SK-N-SH (cell line): ENCODE results near the gene ADCYAP1R1. TPM values are rescaled to one million over a fixed set of nuclear protein-coding genes. Genes with fewer than 3 reads are reported as not detected.

Source experiments
- CTCF ChIA-PET: fragments of 300-600, 350-600 bp; formaldehyde crosslinking; extraction: SDS; loops from one replicate; lab custom pipeline; 2021; lab: Yijun Ruan, JAX
- POLR2A ChIA-PET: fragments of 350-600 bp; sonication (Branson Sonifier 250); formaldehyde crosslinking; extraction: SDS; loops from one replicate; lab custom pipeline; 2020; ENCODE audit warnings: antibody characterized with exemption, inconsistent platforms; lab: Yijun Ruan, JAX
- DNase-seq: peaks from one replicate; pipeline ENCODE4 v3.0.0; 2012
- H2AFZ ChIP-seq: fragments of 200-600 bp; sonication (generic); 2 replicates; pipeline ENCODE4 v1.8.1; 2016; ENCODE audit warnings: antibody characterized with exemption, mild to moderate bottlenecking, low read depth
- H3F3A ChIP-seq: fragments of 200-600 bp; sonication (generic); replicated peaks from 2 replicates; pipeline ENCODE3; 2016; ENCODE audit warnings: antibody characterized with exemption, mild to moderate bottlenecking; ENCODE audit not compliant: insufficient read depth
- H3K27ac ChIP-seq, 2 experiments: fragments of 200-500 bp in 1 of 2; fragments of 200-600 bp in 1 of 2; sonication (Bioruptor generic) in 1 of 2; sonication (generic), shearing (Covaris generic) in 1 of 2; 2 replicates each; pipeline versions ENCODE4 v1.5.1 to v1.6.1; 2014 to 2016; ENCODE audit warnings: low read depth in 2 of 2, inconsistent platforms in 1 of 2, low read length in 1 of 2, mild to moderate bottlenecking in 1 of 2, mixed read lengths in 1 of 2
- H3K27me3 ChIP-seq: fragments of 200-600 bp; sonication (generic), shearing (Covaris generic); 2 replicates; pipeline ENCODE4 v1.6.1; 2016; ENCODE audit warnings: mixed run types; ENCODE audit not compliant: insufficient read depth
- H3K36me3 ChIP-seq, 2 experiments: fragments of 200-500 bp in 1 of 2; fragments of 200-600 bp in 1 of 2; sonication (Bioruptor generic) in 1 of 2; sonication (generic) in 1 of 2; replicated peaks in 1 of 2; 2 replicates each; pipeline versions ENCODE3 to v1.5.1; 2014 to 2016; ENCODE audit warnings: low read length in 1 of 2, mild to moderate bottlenecking in 1 of 2; ENCODE audit not compliant: insufficient read depth in 2 of 2, control insufficient read depth in 1 of 2
- H3K4me1 ChIP-seq, 2 experiments: fragments of 200-500 bp in 1 of 2; fragments of 200-600 bp in 1 of 2; sonication (Bioruptor generic) in 1 of 2; sonication (generic), shearing (Covaris generic) in 1 of 2; 2 replicates each; pipeline versions ENCODE4 v1.5.1 to v1.6.1; 2014 to 2016; ENCODE audit warnings: low read depth in 1 of 2, low read length in 1 of 2, mixed run types in 1 of 2; ENCODE audit not compliant: insufficient read depth in 2 of 2, control insufficient read depth in 1 of 2
- H3K4me2 ChIP-seq: fragments of 200-600 bp; sonication (generic), shearing (Covaris generic); 2 replicates; pipeline ENCODE4 v1.6.1; 2017; ENCODE audit warnings: mixed run types
- H3K4me3 ChIP-seq, 2 experiments: fragments of 200-500 bp in 1 of 2; fragments of 200-600 bp in 1 of 2; sonication (Bioruptor generic) in 1 of 2; sonication (generic), shearing (Covaris generic) in 1 of 2; 2 replicates each; pipeline versions ENCODE4 v1.5.1 to v1.8.1; 2014 to 2016; ENCODE audit warnings: low read depth in 2 of 2, inconsistent platforms in 1 of 2, low read length in 1 of 2, mild to moderate bottlenecking in 1 of 2, mixed read lengths in 1 of 2, moderate library complexity in 1 of 2
- H3K79me2 ChIP-seq: fragments of 200-600 bp; sonication (generic); 2 replicates; pipeline ENCODE4 v1.8.1; 2017; ENCODE audit warnings: mild to moderate bottlenecking; ENCODE audit not compliant: insufficient read depth
- H3K9ac ChIP-seq: fragments of 200-600 bp; sonication (generic); 2 replicates; pipeline ENCODE4 v1.6.1; 2017; ENCODE audit warnings: mixed run types
- H3K9me2 ChIP-seq: fragments of 200-600 bp; sonication (generic); 2 replicates; pipeline ENCODE4 v1.6.1; 2017; ENCODE audit warnings: mixed run types
- H3K9me3 ChIP-seq: fragments of 200-600 bp; sonication (generic); 2 replicates; pipeline ENCODE4 v1.6.1; 2017; ENCODE audit warnings: mixed run types, mild to moderate bottlenecking, moderate library complexity
- H4K20me1 ChIP-seq: fragments of 200-600 bp; sonication (generic); 2 replicates; pipeline ENCODE4 v1.6.1; 2017; ENCODE audit warnings: mild to moderate bottlenecking, mixed run types; ENCODE audit not compliant: insufficient read depth
- EZH2phosphoT487 ChIP-seq: fragments of 200-600 bp; sonication (generic); IDR thresholded peaks from 2 replicates; pipeline ENCODE4 v1.6.1; 2017; ENCODE audit warnings: low read depth, mixed run types, mild to moderate bottlenecking, antibody characterized with exemption, moderate library complexity, borderline replicate concordance
- FOXJ3 ChIP-seq: sonication (generic); formaldehyde crosslinking; IDR thresholded peaks from 2 replicates; pipeline ENCODE4 v1.5.1; 2020; ENCODE audit warnings: mild to moderate bottlenecking, missing genetic modification reagents
- FOXM1 ChIP-seq: IDR thresholded peaks from 2 replicates; pipeline ENCODE4 v1.4.0; 2012; ENCODE audit warnings: low read depth, mild to moderate bottlenecking
- GATA2 ChIP-seq: sonication (generic); formaldehyde crosslinking; IDR thresholded peaks from 2 replicates; pipeline ENCODE4 v1.5.0; 2020; ENCODE audit warnings: mild to moderate bottlenecking, missing genetic modification reagents
- JUND ChIP-seq: IDR thresholded peaks from 2 replicates; pipeline ENCODE4 v1.4.0; 2012
- MEF2A ChIP-seq: IDR thresholded peaks from 2 replicates; pipeline ENCODE4 v1.4.0; 2012; ENCODE audit warnings: low read depth, borderline replicate concordance
- NFIC ChIP-seq: IDR thresholded peaks from 2 replicates; pipeline ENCODE4 v1.4.0; 2012; ENCODE audit warnings: borderline replicate concordance
- NRF1 ChIP-seq: IDR thresholded peaks from 2 replicates; pipeline ENCODE4 v1.6.1; 2012; ENCODE audit warnings: low read depth, mild to moderate bottlenecking, low read length
- POLR2AphosphoS5 ChIP-seq: IDR thresholded peaks from 2 replicates; pipeline ENCODE4 v1.6.1; 2012; ENCODE audit warnings: low read depth, low read length
- RAD21 ChIP-seq: IDR thresholded peaks from 2 replicates; pipeline ENCODE4 v1.6.1; 2012; ENCODE audit warnings: mild to moderate bottlenecking, low read length
- RFX5 ChIP-seq: IDR thresholded peaks from 2 replicates; pipeline ENCODE4 v1.6.1; 2012; ENCODE audit warnings: mild to moderate bottlenecking, improper control_type of control experiment, low read length
- SMC3 ChIP-seq: IDR thresholded peaks from 2 replicates; pipeline ENCODE4 v1.6.1; 2012; ENCODE audit warnings: low read depth, low read length, improper control_type of control experiment
- TAF1 ChIP-seq: IDR thresholded peaks from 2 replicates; pipeline ENCODE4 v1.6.1; 2012; ENCODE audit warnings: low read depth, mild to moderate bottlenecking, low read length, moderate library complexity, borderline replicate concordance
- TCF12 ChIP-seq: IDR thresholded peaks from 2 replicates; pipeline ENCODE4 v1.4.0; 2012
- TEAD4 ChIP-seq: IDR thresholded peaks from 2 replicates; pipeline ENCODE4 v1.4.0; 2012; ENCODE audit warnings: mild to moderate bottlenecking, borderline replicate concordance; ENCODE audit not compliant: insufficient read depth
- YY1 ChIP-seq: IDR thresholded peaks from 2 replicates; pipeline ENCODE4 v1.4.0; 2012; ENCODE audit warnings: low read depth, mild to moderate bottlenecking
- WGBS: methylation state at CpG from one replicate; pipeline ENCODE4 v1.1.6; 2017; ENCODE audit warnings: low lambda C conversion rate; 5-methylcytosine and 5-hydroxymethylcytosine counted together
- polyA plus RNA-seq, 3 experiments: library from polyadenylated mRNA; depleted of rRNA; stranded (reverse); fragments of >200 nt; gene quantifications; 2 replicates each; pipeline ENCODE4 v1.2.3, GENCODE V29; 2012
- TF ChIP-seq, protein P1 (sequence below): IDR thresholded peaks from 2 replicates; pipeline ENCODE4 v1.6.1; 2012; ENCODE audit warnings: mild to moderate bottlenecking, low read depth, low read length, moderate library complexity
- TF ChIP-seq, protein P2 (sequence below): IDR thresholded peaks from 2 replicates; pipeline ENCODE4; 2012
- TF ChIP-seq, protein P3 (sequence below): fragments of 200-600 bp; sonication (generic); IDR thresholded peaks from 2 replicates; pipeline ENCODE4 v1.6.1; 2017; ENCODE audit warnings: antibody characterized with exemption, mild to moderate bottlenecking, moderate library complexity
- TF ChIP-seq, protein P4 (sequence below): fragments of 150-350 bp; IDR thresholded peaks from 2 replicates; pipeline ENCODE4 v1.6.1; 2016; ENCODE audit warnings: mild to moderate bottlenecking, low read depth, low read length
- TF ChIP-seq, protein P5 (sequence below): IDR thresholded peaks from 2 replicates; pipeline ENCODE4 v1.4.0; 2012; ENCODE audit warnings: low read depth, borderline replicate concordance
- TF ChIP-seq, protein P6 (sequence below): IDR thresholded peaks from 2 replicates; pipeline ENCODE4 v1.4.0; 2012; ENCODE audit warnings: low read depth, borderline replicate concordance
- TF ChIP-seq, protein P7 (sequence below): fragments of 150-350 bp; IDR thresholded peaks from 2 replicates; pipeline ENCODE4 v1.6.1; 2017; ENCODE audit warnings: antibody characterized with exemption, low read length, low read depth, borderline replicate concordance

The ADCYAP1R1 gene
- polyA plus RNA-seq, 1 of the 3 experiments (the other 2 are of a cell fraction) = 0.08 TPM

DNA sequence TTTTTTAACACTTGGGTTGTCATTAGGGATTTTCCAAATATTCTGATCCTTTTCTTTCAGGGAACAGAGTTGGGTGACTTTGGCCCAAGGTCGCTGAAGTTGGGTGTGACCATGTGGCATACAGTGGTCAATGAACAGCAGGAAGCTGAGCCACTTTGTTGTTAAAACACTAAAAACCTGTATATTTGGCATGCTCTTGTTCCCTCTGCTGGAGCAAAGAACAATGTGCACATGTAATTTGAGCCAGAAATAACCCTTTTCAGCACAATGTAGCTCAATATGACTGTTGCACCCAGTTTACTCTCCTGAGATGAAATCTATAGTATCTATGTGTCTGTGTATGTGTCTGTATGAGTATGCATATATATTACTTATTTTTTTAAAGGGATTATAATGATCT lies 74.9 kb downstream of the ADCYAP1R1 start:
- H3K27ac ChIP-seq = no peak overlapping the region
- no peaks in the 10 kb centered on the region for H3K9me2 ChIP-seq
- WGBS = 73% methylated on average over 1 of the region's 1 CpG
- H3K9ac ChIP-seq = no peak overlapping the region
- CTCF ChIA-PET = interaction anchor here (0.6 to 14.1 kb wide), 5 partner anchors 23 to 188 kb away, joined by 3 to 1191 read pairs (median 17); no protein-coding TSS in a partner anchor
- no peak for DNase-seq
- peaks cover 11% of the 10 kb centered on the region; the same call in 1 of the 2 replicates for H3K27me3 ChIP-seq
- no peaks in the 10 kb centered on the region for H3K9me3 ChIP-seq
- H2AFZ ChIP-seq = no peak overlapping the region
- H3F3A ChIP-seq = no peaks in the 10 kb centered on the region
- no peak overlapping the region for H3K4me2 ChIP-seq
- no peaks in the 10 kb centered on the region for H3K79me2 ChIP-seq
- no peaks in the 10 kb centered on the region for H4K20me1 ChIP-seq
- peaks cover 0 to 9% of the 10 kb centered on the region in 2 experiments; a peak in 2 of 4 replicates for H3K4me1 ChIP-seq
- H3K36me3 ChIP-seq = no peaks in the 10 kb centered on the region
- H3K4me3 ChIP-seq = no peak overlapping the region
- POLR2A ChIA-PET = no interaction called here
- peak; percentile 57; the same call in 1 of the 2 replicates for TF ChIP-seq SMC3
- TF ChIP-seq GATA2 (CRISPR knock-in tag) = no peak
- no peak for TF ChIP-seq POLR2AphosphoS5
- TF ChIP-seq, protein P1, sequence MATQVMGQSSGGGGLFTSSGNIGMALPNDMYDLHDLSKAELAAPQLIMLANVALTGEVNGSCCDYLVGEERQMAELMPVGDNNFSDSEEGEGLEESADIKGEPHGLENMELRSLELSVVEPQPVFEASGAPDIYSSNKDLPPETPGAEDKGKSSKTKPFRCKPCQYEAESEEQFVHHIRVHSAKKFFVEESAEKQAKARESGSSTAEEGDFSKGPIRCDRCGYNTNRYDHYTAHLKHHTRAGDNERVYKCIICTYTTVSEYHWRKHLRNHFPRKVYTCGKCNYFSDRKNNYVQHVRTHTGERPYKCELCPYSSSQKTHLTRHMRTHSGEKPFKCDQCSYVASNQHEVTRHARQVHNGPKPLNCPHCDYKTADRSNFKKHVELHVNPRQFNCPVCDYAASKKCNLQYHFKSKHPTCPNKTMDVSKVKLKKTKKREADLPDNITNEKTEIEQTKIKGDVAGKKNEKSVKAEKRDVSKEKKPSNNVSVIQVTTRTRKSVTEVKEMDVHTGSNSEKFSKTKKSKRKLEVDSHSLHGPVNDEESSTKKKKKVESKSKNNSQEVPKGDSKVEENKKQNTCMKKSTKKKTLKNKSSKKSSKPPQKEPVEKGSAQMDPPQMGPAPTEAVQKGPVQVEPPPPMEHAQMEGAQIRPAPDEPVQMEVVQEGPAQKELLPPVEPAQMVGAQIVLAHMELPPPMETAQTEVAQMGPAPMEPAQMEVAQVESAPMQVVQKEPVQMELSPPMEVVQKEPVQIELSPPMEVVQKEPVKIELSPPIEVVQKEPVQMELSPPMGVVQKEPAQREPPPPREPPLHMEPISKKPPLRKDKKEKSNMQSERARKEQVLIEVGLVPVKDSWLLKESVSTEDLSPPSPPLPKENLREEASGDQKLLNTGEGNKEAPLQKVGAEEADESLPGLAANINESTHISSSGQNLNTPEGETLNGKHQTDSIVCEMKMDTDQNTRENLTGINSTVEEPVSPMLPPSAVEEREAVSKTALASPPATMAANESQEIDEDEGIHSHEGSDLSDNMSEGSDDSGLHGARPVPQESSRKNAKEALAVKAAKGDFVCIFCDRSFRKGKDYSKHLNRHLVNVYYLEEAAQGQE = no peak
- TF ChIP-seq FOXM1 = no peak
- no peak for TF ChIP-seq JUND
- TF ChIP-seq NFIC = no peak
- TF ChIP-seq, protein P2, sequence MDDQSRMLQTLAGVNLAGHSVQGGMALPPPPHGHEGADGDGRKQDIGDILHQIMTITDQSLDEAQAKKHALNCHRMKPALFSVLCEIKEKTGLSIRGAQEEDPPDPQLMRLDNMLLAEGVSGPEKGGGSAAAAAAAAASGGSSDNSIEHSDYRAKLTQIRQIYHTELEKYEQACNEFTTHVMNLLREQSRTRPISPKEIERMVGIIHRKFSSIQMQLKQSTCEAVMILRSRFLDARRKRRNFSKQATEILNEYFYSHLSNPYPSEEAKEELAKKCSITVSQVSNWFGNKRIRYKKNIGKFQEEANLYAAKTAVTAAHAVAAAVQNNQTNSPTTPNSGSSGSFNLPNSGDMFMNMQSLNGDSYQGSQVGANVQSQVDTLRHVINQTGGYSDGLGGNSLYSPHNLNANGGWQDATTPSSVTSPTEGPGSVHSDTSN = no peak
- TF ChIP-seq, protein P3, sequence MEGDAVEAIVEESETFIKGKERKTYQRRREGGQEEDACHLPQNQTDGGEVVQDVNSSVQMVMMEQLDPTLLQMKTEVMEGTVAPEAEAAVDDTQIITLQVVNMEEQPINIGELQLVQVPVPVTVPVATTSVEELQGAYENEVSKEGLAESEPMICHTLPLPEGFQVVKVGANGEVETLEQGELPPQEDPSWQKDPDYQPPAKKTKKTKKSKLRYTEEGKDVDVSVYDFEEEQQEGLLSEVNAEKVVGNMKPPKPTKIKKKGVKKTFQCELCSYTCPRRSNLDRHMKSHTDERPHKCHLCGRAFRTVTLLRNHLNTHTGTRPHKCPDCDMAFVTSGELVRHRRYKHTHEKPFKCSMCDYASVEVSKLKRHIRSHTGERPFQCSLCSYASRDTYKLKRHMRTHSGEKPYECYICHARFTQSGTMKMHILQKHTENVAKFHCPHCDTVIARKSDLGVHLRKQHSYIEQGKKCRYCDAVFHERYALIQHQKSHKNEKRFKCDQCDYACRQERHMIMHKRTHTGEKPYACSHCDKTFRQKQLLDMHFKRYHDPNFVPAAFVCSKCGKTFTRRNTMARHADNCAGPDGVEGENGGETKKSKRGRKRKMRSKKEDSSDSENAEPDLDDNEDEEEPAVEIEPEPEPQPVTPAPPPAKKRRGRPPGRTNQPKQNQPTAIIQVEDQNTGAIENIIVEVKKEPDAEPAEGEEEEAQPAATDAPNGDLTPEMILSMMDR = peak; percentile 67
- no peak for TF ChIP-seq YY1
- TF ChIP-seq FOXJ3 = no peak
- TF ChIP-seq NRF1 = no peak
- TF ChIP-seq RFX5 = no peak
- no peak for TF ChIP-seq TAF1
- TF ChIP-seq TCF12 = no peak
- no peak for TF ChIP-seq TEAD4
- TF ChIP-seq, protein P4, sequence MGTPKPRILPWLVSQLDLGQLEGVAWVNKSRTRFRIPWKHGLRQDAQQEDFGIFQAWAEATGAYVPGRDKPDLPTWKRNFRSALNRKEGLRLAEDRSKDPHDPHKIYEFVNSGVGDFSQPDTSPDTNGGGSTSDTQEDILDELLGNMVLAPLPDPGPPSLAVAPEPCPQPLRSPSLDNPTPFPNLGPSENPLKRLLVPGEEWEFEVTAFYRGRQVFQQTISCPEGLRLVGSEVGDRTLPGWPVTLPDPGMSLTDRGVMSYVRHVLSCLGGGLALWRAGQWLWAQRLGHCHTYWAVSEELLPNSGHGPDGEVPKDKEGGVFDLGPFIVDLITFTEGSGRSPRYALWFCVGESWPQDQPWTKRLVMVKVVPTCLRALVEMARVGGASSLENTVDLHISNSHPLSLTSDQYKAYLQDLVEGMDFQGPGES = no peak
- TF ChIP-seq, protein P5, sequence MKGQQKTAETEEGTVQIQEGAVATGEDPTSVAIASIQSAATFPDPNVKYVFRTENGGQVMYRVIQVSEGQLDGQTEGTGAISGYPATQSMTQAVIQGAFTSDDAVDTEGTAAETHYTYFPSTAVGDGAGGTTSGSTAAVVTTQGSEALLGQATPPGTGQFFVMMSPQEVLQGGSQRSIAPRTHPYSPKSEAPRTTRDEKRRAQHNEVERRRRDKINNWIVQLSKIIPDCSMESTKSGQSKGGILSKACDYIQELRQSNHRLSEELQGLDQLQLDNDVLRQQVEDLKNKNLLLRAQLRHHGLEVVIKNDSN = no peak
- TF ChIP-seq, protein P6, sequence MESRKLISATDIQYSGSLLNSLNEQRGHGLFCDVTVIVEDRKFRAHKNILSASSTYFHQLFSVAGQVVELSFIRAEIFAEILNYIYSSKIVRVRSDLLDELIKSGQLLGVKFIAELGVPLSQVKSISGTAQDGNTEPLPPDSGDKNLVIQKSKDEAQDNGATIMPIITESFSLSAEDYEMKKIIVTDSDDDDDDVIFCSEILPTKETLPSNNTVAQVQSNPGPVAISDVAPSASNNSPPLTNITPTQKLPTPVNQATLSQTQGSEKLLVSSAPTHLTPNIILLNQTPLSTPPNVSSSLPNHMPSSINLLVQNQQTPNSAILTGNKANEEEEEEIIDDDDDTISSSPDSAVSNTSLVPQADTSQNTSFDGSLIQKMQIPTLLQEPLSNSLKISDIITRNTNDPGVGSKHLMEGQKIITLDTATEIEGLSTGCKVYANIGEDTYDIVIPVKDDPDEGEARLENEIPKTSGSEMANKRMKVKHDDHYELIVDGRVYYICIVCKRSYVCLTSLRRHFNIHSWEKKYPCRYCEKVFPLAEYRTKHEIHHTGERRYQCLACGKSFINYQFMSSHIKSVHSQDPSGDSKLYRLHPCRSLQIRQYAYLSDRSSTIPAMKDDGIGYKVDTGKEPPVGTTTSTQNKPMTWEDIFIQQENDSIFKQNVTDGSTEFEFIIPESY = no peak
- TF ChIP-seq RAD21 = peak; percentile 69
- no peak for TF ChIP-seq MEF2A
- TF ChIP-seq, protein P7, sequence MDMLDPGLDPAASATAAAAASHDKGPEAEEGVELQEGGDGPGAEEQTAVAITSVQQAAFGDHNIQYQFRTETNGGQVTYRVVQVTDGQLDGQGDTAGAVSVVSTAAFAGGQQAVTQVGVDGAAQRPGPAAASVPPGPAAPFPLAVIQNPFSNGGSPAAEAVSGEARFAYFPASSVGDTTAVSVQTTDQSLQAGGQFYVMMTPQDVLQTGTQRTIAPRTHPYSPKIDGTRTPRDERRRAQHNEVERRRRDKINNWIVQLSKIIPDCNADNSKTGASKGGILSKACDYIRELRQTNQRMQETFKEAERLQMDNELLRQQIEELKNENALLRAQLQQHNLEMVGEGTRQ = no peak
- no peak for TF ChIP-seq EZH2phosphoT487
